Fibroblast of lung (primary cell): ENCODE data around the gene SCN3A. TPM values are rescaled to one million over a fixed set of nuclear protein-coding genes. Genes with fewer than 3 reads are reported as not detected.
A peak's percentile ranks its signal among the peaks of the same experiment; 100 is the strongest.

ENCODE experiments used
- DNase-seq, 2 donors: peaks; one replicate each; pipeline versions ENCODE4 v3.0.0 to v3.0.0-alpha.2; 2010; ENCODE audit warnings: low read depth in 2 of 2
- H2AFZ ChIP-seq: 2 replicates; pipeline ENCODE4 v1.5.1; 2012; ENCODE audit warnings: low read length, control low read depth, inconsistent platforms
- H3K27ac ChIP-seq: 2 replicates; pipeline ENCODE4 v1.5.1; 2011; ENCODE audit warnings: low read length, control low read depth; ENCODE audit not compliant: insufficient read depth
- H3K27me3 ChIP-seq: 2 replicates; pipeline ENCODE4 v1.5.1; 2011; ENCODE audit warnings: mild to moderate bottlenecking, low read length; ENCODE audit not compliant: control insufficient read depth, insufficient read depth
- H3K36me3 ChIP-seq: 2 replicates; pipeline ENCODE4 v1.5.1; 2011; ENCODE audit warnings: low read length; ENCODE audit not compliant: control insufficient read depth, insufficient read depth
- H3K4me1 ChIP-seq: 2 replicates; pipeline ENCODE4 v1.5.1; 2011; ENCODE audit warnings: low read length; ENCODE audit not compliant: control insufficient read depth, insufficient read depth; ENCODE audit errors: extremely low read depth
- H3K4me2 ChIP-seq: 2 replicates; pipeline ENCODE4 v1.5.1; 2011; ENCODE audit warnings: low read length, control low read depth; ENCODE audit not compliant: insufficient read depth; ENCODE audit errors: extremely low read depth
- H3K4me3 ChIP-seq, 4 experiments: fragments of 200-600 bp in 1 of 4; sonication (generic) in 1 of 4; replicated peaks in 1 of 4; 2 replicates each; pipeline ENCODE4 v1.5.1; 2011 to 2016; ENCODE audit warnings: low read length in 4 of 4, low read depth in 3 of 4, mild to moderate bottlenecking in 3 of 4, control low read depth in 2 of 4, inconsistent platforms in 1 of 4, mixed read lengths in 1 of 4; ENCODE audit not compliant: insufficient read depth in 1 of 4; ENCODE audit errors: control extremely low read depth in 1 of 4
- H3K79me2 ChIP-seq: 2 replicates; pipeline ENCODE4 v1.5.1; 2012; ENCODE audit warnings: mild to moderate bottlenecking, low read length, inconsistent platforms; ENCODE audit not compliant: control insufficient read depth, insufficient read depth
- H3K9ac ChIP-seq: 2 replicates; pipeline ENCODE4 v1.5.1; 2011; ENCODE audit warnings: mild to moderate bottlenecking, low read length, control low read depth; ENCODE audit not compliant: insufficient read depth
- H3K9me3 ChIP-seq: 2 replicates; pipeline ENCODE4 v1.5.1; 2012; ENCODE audit warnings: low read depth, low read length; ENCODE audit not compliant: control insufficient read depth, insufficient read depth
- H4K20me1 ChIP-seq: 2 replicates; pipeline ENCODE4 v1.5.1; 2011; ENCODE audit warnings: low read length; ENCODE audit not compliant: control insufficient read depth, insufficient read depth; ENCODE audit errors: extremely low read depth
- EZH2 ChIP-seq: IDR thresholded peaks from 2 replicates; pipeline ENCODE4 v1.5.1; 2012; ENCODE audit warnings: low read length, control low read depth, mild to moderate bottlenecking; ENCODE audit errors: missing control alignments
- polyA plus RNA-seq, 2 donors: library from polyadenylated mRNA; depleted of rRNA in 1 of 2; stranded (reverse) in 1 of 2; unstranded in 1 of 2; fragments of >200 nt; gene quantifications; 2 replicates each; pipeline ENCODE4 v1.2.1, GENCODE V29; 2011 to 2012; ENCODE audit warnings: missing spikeins in 1 of 2
- total RNA-seq: library from RNA; depleted of rRNA; stranded (reverse); fragments of >200 nt; gene quantifications from 2 replicates; pipeline ENCODE4 v1.2.1, GENCODE V29; 2014
- TF ChIP-seq, protein P1 (sequence below), 2 donors: IDR thresholded peaks in 1 of 2; conservative IDR thresholded peaks in 1 of 2; 1 replicate in 1 of 2; 2 replicates in 1 of 2; pipeline ENCODE4 v1.5.1; 2011 to 2012; ENCODE audit warnings: low read length in 2 of 2, control low read depth in 1 of 2, inconsistent platforms in 1 of 2, low read depth in 1 of 2, mild to moderate bottlenecking in 1 of 2

The SCN3A gene
- total and polyA plus RNA-seq, 2 donors (not counting 1 experiment from before 2014, with no cell fraction given), result 0.14 to 0.33 TPM

DNA sequence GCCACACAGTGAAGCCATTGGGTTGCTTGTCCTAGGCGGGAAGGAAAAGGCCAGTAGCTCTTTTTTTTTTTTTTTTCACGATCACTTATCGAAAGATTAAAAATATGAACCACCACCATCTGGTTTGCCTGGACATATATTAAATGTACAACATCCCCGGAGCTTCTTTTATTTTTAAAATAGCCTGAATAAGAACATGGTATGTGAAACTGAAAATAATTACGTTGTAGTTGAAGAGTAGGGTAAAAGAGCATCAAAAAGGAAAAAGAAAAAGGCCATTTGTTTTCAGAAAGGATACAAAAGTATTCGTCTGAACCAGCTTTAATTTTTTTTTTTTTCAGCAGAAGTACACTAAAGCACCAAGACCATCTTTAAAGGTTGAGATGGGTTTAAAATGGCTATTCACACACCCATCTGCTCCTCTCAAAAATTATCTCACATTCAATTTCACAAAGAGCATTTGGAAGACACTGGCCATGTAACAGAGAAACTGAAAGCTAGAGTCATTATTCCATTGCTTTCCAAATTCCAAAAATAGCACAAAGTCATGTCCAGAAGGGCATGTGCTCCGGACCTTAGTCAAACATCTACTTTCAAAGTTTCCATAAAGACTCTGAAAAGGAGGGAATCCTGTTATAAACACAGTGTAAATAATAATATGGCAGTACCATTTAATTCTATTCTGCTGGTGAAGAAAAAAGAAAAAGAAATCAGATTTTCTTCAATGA, 82.9 kb downstream of the SCN3A start:
- H3K9ac ChIP-seq, result no peak overlapping the region
- H3K79me2 ChIP-seq, result no peaks in the 10 kb centered on the region
- H3K4me1 ChIP-seq, result no peaks in the 10 kb centered on the region
- H3K4me2 ChIP-seq, result no peak overlapping the region
- no peak overlapping the region for H3K4me3 ChIP-seq
- TF ChIP-seq, protein P1, sequence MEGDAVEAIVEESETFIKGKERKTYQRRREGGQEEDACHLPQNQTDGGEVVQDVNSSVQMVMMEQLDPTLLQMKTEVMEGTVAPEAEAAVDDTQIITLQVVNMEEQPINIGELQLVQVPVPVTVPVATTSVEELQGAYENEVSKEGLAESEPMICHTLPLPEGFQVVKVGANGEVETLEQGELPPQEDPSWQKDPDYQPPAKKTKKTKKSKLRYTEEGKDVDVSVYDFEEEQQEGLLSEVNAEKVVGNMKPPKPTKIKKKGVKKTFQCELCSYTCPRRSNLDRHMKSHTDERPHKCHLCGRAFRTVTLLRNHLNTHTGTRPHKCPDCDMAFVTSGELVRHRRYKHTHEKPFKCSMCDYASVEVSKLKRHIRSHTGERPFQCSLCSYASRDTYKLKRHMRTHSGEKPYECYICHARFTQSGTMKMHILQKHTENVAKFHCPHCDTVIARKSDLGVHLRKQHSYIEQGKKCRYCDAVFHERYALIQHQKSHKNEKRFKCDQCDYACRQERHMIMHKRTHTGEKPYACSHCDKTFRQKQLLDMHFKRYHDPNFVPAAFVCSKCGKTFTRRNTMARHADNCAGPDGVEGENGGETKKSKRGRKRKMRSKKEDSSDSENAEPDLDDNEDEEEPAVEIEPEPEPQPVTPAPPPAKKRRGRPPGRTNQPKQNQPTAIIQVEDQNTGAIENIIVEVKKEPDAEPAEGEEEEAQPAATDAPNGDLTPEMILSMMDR (conservative IDR thresholded peaks at IDR 0.05 in 1 of 2, IDR thresholded peaks at IDR 0.05 in 1 of 2; ENCODE audit: low read depth in 1 of 2, low read length in 2 of 2), result no peak
- no peak for TF ChIP-seq EZH2
- no peak overlapping the region for H2AFZ ChIP-seq
- no peaks in the 10 kb centered on the region for H3K27me3 ChIP-seq
- H3K27ac ChIP-seq, result no peak overlapping the region
- H3K36me3 ChIP-seq, result no peaks in the 10 kb centered on the region
- H3K9me3 ChIP-seq, result no peaks in the 10 kb centered on the region
- DNase-seq, result no peak
- no peaks in the 10 kb centered on the region for H4K20me1 ChIP-seq

- no peaks in the 10 kb centered on the region for H3K9me3 ChIP-seq
- no peaks in the 10 kb centered on the region for H3K79me2 ChIP-seq
- no peak overlapping the region for H3K4me3 ChIP-seq
- H3K9ac ChIP-seq, result no peak overlapping the region
- H3K4me1 ChIP-seq, result no peaks in the 10 kb centered on the region
- no peak overlapping the region for H3K4me2 ChIP-seq
- no peaks in the 10 kb centered on the region for H4K20me1 ChIP-seq
- TF ChIP-seq, protein P1 (conservative IDR thresholded peaks at IDR 0.05 in 1 of 2, IDR thresholded peaks at IDR 0.05 in 1 of 2; ENCODE audit: low read depth in 1 of 2, low read length in 2 of 2), result no peak
- TF ChIP-seq EZH2, result no peak
- no peak for DNase-seq
- H3K27me3 ChIP-seq, result no peaks in the 10 kb centered on the region
- H3K36me3 ChIP-seq, result no peaks in the 10 kb centered on the region
- no peak overlapping the region for H3K27ac ChIP-seq
- no peak overlapping the region for H2AFZ ChIP-seq
Measured at GRCh38 chr2:165115258-165115657, 88.6 kb downstream of the SCN3A start.

DNA sequence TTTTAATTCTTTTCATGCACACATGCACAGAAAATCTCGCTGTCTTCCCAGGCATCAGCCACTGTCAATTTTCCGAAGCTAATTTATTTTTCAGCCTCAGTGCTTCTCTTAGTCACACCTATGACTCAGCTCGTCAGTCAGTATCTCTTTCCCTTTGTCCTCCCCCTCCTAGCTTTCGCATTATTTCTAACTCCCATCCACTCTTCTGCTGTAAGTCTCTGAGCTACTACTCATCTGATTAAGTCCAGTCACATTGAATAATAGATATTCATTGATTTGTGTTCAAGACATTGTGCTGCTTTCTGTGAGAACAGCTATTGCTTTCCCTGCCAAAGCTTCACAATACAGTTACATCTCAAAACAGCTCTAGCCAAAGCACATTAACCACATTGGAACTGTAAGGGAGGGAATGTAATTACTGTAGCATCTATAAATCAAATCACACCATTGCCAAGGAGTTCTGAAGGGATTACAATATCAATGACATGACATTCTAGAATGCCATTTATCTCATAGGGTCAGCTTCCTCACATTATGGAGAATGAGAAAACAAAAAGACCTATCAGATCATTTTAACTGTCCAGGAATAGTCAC, 89.4 kb downstream of the SCN3A start:
- Histone ChIP-seq H3K4me1 (no peaks in the 10 kb centered on the region), H3K79me2 (no peaks in the 10 kb centered on the region), H3K9ac (no peak overlapping the region), H3K4me3 (no peak overlapping the region), H4K20me1 (no peaks in the 10 kb centered on the region), H3K27me3 (no peaks in the 10 kb centered on the region), H3K36me3 (no peaks in the 10 kb centered on the region), H3K9me3 (no peaks in the 10 kb centered on the region), H3K4me2 (no peak overlapping the region), H3K27ac (no peak overlapping the region), H2AFZ (no peak overlapping the region)
- TF ChIP-seq EZH2, result no peak
- TF ChIP-seq, protein P1 (conservative IDR thresholded peaks at IDR 0.05 in 1 of 2, IDR thresholded peaks at IDR 0.05 in 1 of 2; ENCODE audit: low read depth in 1 of 2, low read length in 2 of 2), result no peak
- DNase-seq, result peak; percentile 8 to 82
